ENCODE measurements around the gene PPM1E.

GRCh38 chr17:58806046-58806445 lies 50.4 kb downstream of the PPM1E start:
- TF ChIP-seq EZH2phosphoT487 (IDR thresholded peaks at IDR 0.05; ENCODE audit: insufficient read depth, low read depth) = no peak
- TF ChIP-seq EZH2 (IDR thresholded peaks at IDR 0.05; ENCODE audit: insufficient read depth, poor library complexity, severe bottlenecking) = no peak
